Measurements from ENCODE around the gene PLCH1.

PLCH1 gene

GRCh38 chr3:155697542-155697941 lies 47.3 kb downstream of the PLCH1 start:
- H3K27me3 ChIP-seq (ENCODE audit: insufficient read depth, poor library complexity, severe bottlenecking) = no peaks in the 10 kb centered on the region
- no peak for DNase-seq (ENCODE audit: low read depth in 1 of 2, low spot score in 1 of 2)
- TF ChIP-seq SPI1 (IDR thresholded peaks at IDR 0.05; ENCODE audit: borderline replicate concordance, low read depth) = no peak
- no peak for TF ChIP-seq REST (IDR thresholded peaks at IDR 0.05; ENCODE audit: insufficient replicate concordance, low read depth)
- TF ChIP-seq POLR2AphosphoS5 (IDR thresholded peaks at IDR 0.05; ENCODE audit: low read depth) = no peak
- no peak for TF ChIP-seq CTCF (IDR thresholded peaks at IDR 0.05; ENCODE audit: insufficient read depth, low read length)
- TF ChIP-seq GABPA (IDR thresholded peaks at IDR 0.05; ENCODE audit: low read depth) = no peak
- no peak overlapping the region for H3K4me3 ChIP-seq (replicated peaks; ENCODE audit: insufficient read depth, low read length)
- no peak overlapping the region for H3K27ac ChIP-seq (replicated peaks)

- H3K4me3 ChIP-seq (replicated peaks; ENCODE audit: insufficient read depth, low read length) = no peak overlapping the region
- TF ChIP-seq SPI1 (IDR thresholded peaks at IDR 0.05; ENCODE audit: borderline replicate concordance, low read depth) (no peak), REST (IDR thresholded peaks at IDR 0.05; ENCODE audit: insufficient replicate concordance, low read depth) (no peak)
- DNase-seq (ENCODE audit: low read depth in 1 of 2, low spot score in 1 of 2) = no peak
- H3K27me3 ChIP-seq (ENCODE audit: insufficient read depth, poor library complexity, severe bottlenecking) = no peaks in the 10 kb centered on the region
- H3K27ac ChIP-seq (replicated peaks) = no peak overlapping the region
Observed at GRCh38 chr3:155690921-155691320, 54.0 kb downstream of the PLCH1 start.

GRCh38 chr3:155688481-155688880 lies 56.4 kb downstream of the PLCH1 start:
- H3K4me3 ChIP-seq (replicated peaks; ENCODE audit: insufficient read depth, low read length) = no peak overlapping the region
- no peaks in the 10 kb centered on the region for H3K27me3 ChIP-seq (ENCODE audit: insufficient read depth, poor library complexity, severe bottlenecking)
- no peak for TF ChIP-seq REST (IDR thresholded peaks at IDR 0.05; ENCODE audit: insufficient replicate concordance, low read depth)
- TF ChIP-seq CTCF (IDR thresholded peaks at IDR 0.05; ENCODE audit: insufficient read depth, low read length) = no peak
- TF ChIP-seq POLR2AphosphoS5 (IDR thresholded peaks at IDR 0.05; ENCODE audit: low read depth) = no peak
- TF ChIP-seq SPI1 (IDR thresholded peaks at IDR 0.05; ENCODE audit: borderline replicate concordance, low read depth) = no peak
- TF ChIP-seq GABPA (IDR thresholded peaks at IDR 0.05; ENCODE audit: low read depth) = no peak
- no peak overlapping the region for H3K27ac ChIP-seq (replicated peaks)
- no peak for DNase-seq (ENCODE audit: low read depth in 1 of 2, low spot score in 1 of 2)

- DNase-seq (ENCODE audit: low read depth in 1 of 2, low spot score in 1 of 2) = no peak
- H3K4me3 ChIP-seq (replicated peaks; ENCODE audit: insufficient read depth, low read length) = no peak overlapping the region
- no peak for TF ChIP-seq REST (IDR thresholded peaks at IDR 0.05; ENCODE audit: insufficient replicate concordance, low read depth)
- TF ChIP-seq POLR2AphosphoS5 (IDR thresholded peaks at IDR 0.05; ENCODE audit: low read depth) = no peak
- H3K27me3 ChIP-seq (ENCODE audit: insufficient read depth, poor library complexity, severe bottlenecking) = no peaks in the 10 kb centered on the region
- no peak overlapping the region for H3K27ac ChIP-seq (replicated peaks)
Observed at GRCh38 chr3:155683344-155683720, 61.5 kb downstream of the PLCH1 start.

Data from HL-60 (cell line).